Regular cardiac myocyte (primary cell): Measurements from ENCODE around the gene ABCC2. TPM values are rescaled to one million over a fixed set of nuclear protein-coding genes. Genes with fewer than 3 reads are reported as not detected.

Source experiments
- total RNA-seq: library from RNA; depleted of rRNA; stranded (reverse); fragments of >200 nt; gene quantifications from 2 replicates; pipeline ENCODE4 v1.2.3, GENCODE V29; 2014

Gene ABCC2
- 0.19 and 0.28 TPM in 2 replicates for total RNA-seq

GRCh38 chr10:99782447-99783286 lies at the start of gene ABCC2:
ABCC2 (plus strand) TSS chr10:99782640; CDS start chr10:99782845, 205 bp downstream.

Other genes with a start within 250 kb of the ABCC2 start
- not detected in 2 replicates for gene NKX2-3, start 249.7 kb upstream of the ABCC2 start, total RNA-seq
- gene SLC25A28, start 162.2 kb upstream of the ABCC2 start, total RNA-seq: 4.6 and 16.3 TPM in 2 replicates
- gene ENTPD7, start 123.1 kb upstream of the ABCC2 start, total RNA-seq: 24.2 and 33.0 TPM in 2 replicates
- gene COX15, start 50.5 kb upstream of the ABCC2 start, total RNA-seq: 40.6 and 47.4 TPM in 2 replicates
- 22.8 and 26.3 TPM in 2 replicates for gene CUTC, start 50.4 kb upstream of the ABCC2 start, total RNA-seq
- gene DNMBP, start 227.3 kb downstream of the ABCC2 start, total RNA-seq: 21.1 and 34.7 TPM in 2 replicates